Iris pigment epithelial cell (primary cell): ENCODE data around the gene IGFBP7.
A peak's percentile ranks its signal among the peaks of the same experiment; 100 is the strongest.

Experiments
- DNase-seq: peaks from one replicate; pipeline ENCODE4 v3.0.0-alpha.2; 2011; ENCODE audit warnings: low read depth

Gene IGFBP7

DNA sequence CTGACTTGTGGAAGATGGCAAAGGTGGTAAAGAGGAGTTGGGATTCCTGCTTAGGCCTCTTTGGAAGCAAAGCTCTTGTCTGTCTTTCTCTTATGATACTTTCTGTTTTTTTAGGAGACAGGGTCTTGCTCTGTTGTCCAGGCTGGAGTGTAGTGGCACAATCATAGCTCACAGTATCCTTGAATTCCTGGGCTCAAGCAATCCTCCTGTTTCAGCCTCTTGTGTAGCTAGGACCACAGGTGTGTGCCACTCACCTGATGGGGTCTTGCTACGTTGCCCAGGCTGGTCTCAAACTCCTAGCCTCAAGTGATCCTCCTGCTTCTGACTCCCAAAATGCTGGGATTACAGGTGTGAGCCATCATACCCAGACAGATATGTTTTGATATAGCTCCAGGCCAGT, 19.3 kb upstream of the IGFBP7 start:
- DNase-seq = no peak

DNA sequence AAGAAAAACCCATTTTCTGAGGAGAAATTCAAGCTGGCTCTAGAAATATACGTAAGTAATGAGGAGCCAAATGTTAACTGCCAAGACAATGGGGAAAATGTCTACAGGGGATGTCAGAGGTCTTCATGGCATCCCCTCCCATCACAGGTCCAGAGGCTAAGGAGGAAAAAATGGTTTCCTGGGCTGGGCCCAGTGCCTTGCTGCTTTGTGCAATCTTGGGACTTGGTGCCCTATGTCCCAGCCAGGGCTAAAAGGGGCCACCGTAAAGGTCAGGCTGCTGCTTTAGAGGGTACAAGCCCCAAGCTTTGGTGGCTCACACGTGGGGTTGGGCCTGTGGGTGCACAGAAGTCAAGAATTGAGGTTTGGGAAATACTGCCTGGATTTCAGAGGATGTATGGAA, 17.2 kb upstream of the IGFBP7 start:
- no peak for DNase-seq

DNA sequence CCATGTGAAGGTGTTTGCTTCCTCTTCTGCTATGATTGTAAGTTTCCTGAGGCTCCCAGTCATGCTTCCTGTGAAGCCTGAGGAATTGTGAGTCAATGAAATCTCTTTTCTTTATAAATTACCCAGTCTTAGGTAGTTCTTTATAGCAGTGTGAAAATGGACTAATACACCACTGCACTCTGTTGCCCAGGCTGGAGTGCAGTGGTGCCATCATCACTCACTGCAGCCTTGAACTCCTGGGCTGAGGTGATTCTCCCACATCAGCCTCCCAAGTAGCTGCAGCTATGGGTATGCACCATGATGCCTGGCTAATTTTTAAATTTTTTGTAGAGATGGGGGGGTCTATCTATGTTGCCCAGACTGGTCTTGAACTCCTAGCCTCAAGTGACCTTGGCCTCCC, 15.8 kb upstream of the IGFBP7 start:
- no peak for DNase-seq

DNA sequence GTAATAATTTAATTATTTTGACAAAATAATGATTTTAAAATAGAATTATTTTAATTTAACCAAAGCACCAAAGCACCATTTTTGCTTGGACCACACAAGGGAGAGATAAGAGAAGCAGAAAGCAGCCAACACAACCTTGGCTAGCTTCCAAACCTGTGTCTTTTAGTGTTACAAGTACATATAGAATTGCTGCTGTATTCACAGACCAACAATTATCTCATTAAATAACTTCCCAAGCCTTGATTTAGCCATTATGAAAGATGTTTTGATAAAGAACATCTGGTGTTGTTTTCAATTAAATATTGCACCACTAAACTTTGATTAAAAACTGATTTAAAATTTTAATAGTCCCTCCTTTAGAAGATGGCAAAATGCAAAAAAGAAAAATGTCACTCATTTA, 14.0 kb upstream of the IGFBP7 start:
- no peak for DNase-seq

DNA sequence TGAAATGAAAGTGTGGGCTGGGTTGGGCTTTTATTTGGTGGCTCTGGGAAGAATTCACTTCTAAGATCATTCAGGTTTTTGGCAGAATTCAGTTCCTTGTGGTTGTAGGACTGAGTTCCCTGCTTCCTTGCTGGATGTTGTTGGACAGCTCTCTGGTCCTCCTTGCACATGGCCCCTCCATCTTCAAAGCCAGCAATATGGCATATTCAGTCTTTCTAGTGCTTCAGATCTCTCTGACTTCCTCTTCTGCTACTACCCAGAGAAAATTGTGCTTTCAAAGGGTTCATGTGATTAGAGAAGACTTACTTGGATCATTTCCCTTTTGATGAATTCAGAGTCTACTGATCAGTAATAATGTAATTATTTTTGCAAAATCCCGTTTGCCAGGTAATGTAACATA, 12.8 kb upstream of the IGFBP7 start:
- DNase-seq = no peak

DNA sequence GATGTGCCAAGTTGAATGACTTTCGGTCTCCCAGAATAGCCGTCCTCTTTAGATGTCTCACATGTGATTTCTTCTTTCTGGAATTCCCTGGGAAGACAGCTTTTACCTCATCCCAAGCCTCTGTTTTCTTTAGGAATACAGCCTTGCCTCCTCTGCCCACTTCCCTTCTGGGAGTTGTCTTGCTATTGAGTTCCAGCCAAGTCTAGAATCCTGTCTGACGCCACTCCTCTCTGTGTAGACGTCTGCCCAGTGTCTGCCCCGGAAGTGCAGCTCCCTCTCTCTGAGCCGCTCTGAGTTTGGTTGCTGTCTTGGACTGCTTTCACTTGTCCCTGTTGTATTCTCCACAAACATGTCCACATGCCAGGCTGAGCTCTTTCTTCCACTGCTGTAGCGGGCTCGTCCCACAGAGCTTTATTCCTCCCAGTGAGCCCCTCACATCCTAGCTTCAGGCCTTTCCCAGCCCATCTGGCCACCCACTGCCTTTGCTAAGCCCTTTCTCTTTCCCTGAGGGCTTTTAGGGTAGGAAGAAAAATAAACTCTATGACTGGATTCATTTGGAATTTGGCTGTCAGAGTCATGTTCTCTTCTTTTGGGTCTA, 9.0 kb upstream of the IGFBP7 start:
- peak; percentile 93 for DNase-seq

DNA sequence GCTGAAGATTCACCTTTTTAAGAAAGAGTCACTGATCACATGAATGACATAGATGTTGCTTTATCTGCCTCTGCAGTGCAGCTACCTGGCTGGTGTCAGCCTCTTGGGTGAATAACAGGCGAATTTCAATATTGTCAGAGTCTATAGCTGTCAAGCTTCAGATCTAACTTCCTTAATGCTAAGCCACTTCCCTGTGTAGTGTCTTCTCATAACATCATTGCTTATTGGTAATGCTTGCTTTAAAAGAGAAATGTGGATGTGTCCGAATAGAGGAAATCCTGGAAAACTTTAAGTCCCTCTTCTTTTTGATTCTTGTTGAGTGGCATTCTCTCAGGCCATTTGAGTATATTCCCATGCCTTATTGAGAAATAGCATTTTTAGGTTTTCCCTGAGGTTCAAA, 7.3 kb upstream of the IGFBP7 start:
- DNase-seq = no peak

DNA sequence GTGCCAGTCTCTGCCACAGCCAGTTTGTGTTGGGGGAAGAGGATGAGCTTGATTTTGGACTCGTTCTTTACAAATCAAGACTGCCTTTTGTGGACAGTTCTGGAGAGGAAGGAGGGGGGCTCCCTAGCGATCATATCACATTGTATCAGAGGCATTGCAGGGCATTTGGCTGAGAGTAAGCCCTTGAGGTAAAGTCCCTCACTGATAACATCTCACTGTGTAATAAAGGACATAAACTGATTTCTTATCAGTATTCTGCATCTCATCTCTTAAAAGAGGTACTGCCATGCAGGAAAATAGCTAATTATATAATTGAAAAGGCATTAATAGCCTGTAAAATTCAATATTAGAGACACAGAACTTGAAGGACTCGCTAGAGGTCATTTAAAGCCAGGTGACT, 6.1 kb upstream of the IGFBP7 start:
- no peak for DNase-seq

DNA sequence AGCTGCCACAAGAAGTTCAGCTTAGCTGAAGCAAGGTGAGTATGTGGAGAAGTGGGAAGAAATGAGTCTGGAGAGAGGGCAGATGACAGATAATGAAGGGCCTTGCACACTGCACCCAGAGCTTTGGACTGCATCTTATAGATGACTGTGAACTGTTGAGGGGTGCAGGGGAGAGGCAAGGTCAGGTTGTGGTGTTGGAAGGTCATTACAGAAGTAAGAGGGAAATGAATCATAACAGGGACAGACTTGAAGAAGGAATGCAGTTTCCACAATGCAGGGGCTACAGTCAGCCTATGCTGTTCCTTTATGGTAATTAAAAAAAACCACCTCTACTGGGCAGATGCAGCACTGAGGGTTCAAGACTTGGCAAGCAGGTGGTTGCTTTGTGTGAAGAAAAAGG, 4.8 kb upstream of the IGFBP7 start:
- DNase-seq = peak; percentile 78

DNA sequence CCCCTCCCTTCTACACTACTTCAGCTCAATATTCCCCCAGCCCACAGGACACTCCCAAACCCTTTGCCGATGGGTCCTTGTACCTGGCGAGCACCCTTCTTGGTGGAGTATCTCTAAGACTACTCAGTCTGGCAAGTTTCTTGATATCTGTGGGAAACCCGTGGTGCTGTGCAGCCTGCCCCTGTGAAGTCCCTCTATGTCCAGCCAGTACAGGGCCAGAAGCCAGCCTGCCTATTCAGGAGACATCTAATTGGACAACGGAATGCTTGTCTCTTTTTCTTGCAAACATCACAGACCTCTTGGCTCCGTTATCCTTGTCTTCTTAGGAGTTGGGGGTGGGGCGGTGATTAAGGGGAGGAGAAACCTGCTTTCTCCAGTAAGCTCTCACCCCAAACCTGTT, 3.7 kb upstream of the IGFBP7 start:
- no peak for DNase-seq

DNA sequence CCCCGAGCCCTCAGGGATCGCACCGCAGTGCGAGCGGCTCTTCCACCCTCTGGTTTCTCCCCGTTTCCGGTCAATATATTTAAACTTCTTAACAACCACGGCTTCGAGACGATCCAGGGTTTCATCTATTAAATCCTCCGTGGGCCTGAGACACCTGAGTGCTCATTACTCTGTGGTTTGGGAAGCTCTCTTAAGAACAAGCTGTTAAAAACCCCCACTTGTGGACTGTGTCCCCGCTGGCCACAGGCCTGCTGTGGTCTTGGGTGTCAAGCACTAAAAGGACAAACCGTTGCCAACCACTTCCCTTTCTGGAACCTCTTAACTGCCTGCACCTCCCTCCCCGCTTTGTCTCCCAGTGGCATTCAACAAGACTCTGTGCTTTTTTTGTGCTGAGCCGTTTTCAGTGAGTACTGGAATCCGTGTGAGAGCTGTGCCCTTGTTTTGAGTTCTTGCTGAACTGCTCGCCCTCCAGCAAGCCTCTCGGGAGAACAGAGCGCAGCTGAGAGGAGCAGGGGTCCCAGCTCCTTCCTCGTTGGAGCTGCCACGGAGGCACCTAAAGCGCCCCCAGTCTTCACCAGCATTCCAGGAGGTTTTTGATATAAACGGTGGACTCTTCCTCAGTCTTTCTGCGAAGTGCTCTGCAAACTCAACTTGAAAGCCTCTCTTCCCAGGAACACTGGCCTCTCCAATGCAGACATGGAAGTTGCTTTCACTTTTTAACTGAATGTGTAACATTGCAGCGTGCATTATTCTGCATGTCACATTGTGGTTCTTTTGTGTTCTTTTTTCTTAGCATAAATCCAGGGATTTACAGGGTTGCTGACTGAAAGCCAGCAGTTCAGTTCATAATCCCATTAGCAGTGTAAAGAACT, 691 bp upstream of the IGFBP7 start:
- DNase-seq = peak; percentile 77

DNA sequence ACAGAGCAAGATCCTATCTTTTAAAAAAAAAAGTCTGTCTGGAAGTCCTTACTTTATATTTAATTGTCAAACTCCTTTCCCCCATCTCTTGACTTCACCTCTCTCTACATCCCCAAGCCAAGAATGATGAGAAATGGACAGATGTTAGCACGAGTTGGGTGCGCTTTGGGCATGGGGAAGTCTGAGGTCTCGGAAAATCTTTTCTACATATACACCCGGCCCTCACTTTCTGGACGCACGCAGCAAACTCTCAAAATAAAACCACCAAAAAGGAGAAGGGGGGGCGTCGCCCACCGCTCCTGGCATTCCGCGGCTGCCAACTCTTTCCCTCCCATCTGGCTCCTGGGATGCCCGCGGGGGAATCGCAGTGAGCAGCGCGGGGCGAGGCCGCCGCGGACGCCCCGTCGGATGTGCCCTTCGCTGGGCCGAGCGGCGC, 756 bp downstream of the IGFBP7 start:
- DNase-seq = no peak

DNA sequence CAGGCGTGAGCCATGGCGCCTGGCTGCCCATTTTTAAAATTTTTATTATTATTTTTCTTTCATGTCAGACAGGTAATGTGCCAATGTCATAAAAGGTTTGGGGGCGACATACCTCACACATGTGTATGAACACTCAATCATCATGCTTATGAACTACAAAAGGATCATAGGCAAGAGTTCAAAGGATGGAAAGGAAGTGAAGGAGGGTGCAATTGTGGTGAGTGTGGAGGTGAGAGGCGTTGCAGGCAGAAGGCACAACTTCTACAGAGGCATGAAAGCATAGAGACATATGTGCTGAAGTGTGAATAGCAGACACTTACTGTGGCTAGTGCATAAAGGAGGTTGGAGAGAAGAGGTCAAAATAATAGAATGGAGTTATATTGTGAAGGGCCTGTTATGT, 4.0 kb downstream of the IGFBP7 start:
- no peak for DNase-seq

DNA sequence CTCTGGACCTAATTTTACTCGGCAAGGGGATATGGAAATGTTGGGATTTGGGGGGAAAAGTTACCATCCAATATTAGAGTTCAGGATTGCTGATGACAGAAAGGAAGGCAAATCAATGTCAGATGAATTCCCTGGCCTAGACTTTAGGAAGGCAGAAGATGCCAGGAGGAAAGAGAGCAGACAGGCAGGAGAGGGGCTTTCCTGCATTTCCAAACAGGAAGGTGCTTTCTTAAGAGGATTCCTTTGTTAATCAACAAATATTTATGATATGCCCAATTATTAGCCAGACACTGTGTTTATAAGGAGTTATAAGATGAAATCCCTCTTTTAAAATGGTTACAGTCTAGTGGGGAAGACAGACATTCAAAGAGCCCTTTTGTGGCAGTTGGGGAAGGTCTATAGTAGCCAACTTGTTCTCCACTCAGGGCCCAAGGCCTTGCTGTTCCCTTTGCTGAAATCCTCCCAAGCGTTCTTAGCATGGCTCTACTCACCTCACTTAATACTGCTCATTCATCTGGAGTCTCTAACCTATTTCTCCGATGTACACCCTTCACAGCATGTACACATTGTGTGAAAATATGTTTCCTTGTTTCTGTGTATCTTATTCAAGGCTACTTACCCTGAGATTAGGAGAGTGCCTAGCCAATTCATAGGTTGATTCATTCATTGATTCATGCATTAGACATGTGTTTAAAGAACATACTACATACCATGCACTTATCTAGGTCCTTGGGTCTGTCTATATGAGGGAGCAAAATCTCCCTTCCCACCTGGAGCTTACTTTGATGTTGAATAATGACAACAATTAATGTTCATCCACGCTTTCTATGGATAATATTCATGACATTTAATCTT, 5.3 kb downstream of the IGFBP7 start:
- DNase-seq = peak; percentile 66

DNA sequence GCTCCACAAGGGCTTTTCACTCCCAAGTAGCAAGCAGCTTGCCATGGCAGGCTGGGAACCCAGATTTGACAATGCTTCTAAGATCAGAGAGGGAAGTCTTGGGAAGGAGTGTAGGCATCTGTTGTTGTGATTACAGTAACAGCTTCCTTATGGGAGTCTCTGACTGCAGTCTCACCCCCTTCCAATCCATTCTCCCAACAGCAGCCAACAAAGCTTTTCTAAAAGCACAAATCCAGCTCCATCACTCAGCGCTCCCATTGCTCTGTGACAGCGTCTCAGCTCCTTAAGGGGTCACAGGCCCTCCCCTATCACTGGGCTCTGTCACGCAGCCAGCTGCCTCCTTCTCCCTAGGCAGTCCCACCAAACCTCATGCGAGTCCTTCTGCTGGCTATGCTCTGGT, 7.1 kb downstream of the IGFBP7 start:
- DNase-seq = no peak

DNA sequence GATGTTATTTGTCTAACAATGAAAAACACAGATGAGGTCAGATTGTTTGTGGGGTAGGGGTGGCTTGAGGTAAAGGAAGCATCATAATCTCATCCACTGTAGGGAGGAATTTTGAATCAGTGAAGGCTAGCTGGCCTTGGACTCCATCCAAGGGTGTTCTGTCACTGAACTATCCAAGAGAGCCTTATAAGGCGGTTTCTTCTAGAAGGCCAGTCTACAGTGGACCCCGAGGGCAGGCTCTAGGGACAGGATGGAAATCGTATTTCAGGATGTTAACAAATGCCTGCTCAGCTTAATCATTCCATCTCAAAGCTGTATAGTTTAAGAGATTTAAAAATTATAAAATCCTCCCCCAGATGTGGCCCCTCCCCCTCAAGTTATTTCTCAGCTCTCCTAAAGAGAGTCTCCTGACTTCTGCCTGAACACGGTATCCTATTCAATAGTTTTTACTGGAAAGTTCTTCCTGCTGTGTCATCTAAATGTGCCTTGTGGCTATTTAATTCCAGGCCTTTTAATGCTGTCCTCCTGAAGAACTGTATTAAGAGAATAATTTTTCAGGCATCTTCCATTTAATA, 8.0 kb downstream of the IGFBP7 start:
- DNase-seq = peak; percentile 97

DNA sequence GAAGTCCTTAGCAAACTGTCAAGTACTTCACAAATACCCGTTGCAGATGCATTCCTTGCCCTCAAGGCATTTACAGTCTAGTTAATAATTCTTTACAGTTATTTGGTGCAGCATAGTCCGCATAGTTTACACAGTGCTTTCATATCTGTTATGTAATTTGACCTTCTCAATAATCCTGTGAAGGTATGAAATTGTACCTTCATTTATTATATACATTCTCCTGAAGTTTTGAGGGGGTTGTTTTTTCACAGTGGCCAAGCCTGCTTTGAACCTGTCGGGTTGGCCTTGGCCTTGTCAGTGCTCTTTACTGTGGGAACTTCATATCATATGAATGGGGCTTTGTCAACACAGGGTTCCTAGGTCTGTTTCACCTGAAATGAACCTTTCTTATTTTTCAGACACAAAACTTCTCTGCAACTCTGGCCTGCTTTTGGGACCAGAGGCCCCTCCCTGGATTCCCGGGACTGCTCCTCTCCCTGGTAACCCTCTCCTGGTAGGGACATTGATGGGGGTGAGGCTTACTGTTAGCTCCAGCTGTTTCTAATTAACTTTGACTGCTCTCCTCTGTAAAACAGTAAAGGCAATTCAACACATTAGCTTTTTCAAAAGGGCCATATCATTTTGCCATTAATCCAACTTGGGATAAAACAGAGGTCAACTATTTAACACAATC, 9.1 kb downstream of the IGFBP7 start:
- no peak for DNase-seq

DNA sequence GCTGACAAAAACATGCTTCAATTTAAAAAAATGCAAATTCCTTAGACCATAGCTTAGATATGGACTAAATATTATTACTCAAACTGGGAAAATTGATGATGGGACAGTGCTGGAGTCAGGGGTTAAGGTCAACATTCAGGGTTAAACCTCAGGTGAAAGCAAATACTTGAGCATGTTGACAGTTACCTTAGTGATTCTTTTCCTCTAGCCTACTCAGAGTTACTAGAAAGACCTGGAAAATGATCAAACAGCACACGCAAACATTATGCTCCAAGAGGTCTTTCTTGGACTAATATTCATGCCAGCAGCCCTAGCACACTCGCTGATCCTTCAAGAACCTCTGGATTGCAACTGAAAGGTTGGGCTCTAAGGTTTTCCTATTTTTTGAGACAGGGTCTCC, 10.8 kb downstream of the IGFBP7 start:
- peak; percentile 34 for DNase-seq

DNA sequence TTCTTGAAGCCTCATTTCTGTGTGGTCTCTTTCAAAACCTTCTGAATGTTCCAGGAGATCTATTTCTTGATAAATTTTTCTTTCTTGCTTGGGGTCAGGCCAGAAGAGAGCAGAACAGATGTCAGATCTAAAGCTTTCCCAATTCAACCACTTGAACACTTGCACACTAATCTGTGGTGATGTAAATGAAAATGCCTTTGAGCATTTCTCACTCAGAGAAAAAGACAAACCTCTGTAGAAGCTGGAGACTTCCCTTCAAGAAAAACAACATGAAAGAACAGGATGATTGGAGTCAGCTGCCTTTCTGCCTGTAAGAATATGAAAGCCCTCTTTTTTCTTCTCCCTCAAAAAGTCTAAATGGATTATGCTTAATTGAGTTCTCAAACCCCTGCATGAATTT, 11.2 kb downstream of the IGFBP7 start:
- peak; percentile 93 for DNase-seq

DNA sequence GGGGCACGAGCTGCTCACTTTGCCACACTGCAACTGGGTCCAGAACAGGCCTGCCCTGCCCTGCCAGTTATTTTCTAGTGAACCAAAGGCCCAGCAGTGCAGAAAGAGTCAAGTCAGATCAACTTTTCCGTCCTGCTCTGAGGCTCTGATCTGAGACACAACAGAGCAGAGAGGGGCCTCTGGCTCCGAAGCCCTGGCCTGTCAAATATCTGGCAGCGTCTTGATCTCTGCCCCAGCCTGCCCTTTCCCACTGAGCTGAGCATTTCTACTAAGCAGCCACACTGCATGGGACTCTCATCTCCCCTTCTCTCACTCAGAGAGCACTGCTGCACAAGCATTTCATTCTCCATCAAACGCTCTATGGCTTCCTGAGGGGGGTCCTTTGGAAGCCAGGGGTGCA, 11.8 kb downstream of the IGFBP7 start:
- no peak for DNase-seq

DNA sequence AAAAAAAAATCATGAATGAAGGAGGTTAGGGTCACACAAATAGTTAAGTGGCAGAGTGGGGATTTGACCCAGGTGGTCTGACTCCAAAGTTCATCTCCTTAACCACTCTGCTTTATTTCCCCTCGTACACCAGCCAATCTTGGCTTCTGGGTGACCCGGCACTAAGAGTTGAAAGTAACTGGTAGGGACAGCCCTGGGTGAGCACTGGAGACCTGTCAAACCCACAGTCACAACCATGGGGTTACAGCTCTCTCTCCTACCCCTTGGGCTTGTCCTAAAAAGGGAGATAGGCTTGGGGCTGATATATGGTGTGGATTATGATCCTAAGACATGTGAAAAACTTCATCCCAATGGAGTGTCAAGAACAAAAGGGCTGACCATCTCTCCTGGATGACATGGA, 12.5 kb downstream of the IGFBP7 start:
- peak; percentile 9 for DNase-seq

DNA sequence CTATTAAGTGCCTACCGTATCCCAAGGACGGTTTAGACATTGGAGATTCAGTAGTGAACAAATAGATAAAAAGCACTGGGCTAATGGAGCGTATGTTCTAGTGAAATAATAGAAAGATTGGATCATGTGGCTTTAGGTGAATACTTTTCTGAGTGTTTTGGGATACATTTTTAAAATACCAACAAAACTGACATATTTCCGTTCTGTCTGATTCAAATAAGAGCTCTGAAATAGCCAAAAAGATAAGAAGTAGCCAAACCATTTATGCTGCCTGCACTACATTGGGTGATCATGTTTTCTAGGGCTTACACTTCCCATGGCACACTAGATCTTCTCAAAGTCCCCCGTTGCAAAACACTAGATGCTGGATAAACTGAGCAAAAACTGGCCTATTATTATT, 14.2 kb downstream of the IGFBP7 start:
- no peak for DNase-seq
